Left colon (tissue), 2 donors: ENCODE data around the gene PTPN20. TPM values are rescaled to one million over a fixed set of nuclear protein-coding genes. Genes with fewer than 3 reads are reported as not detected.

Source experiments
- ATAC-seq: fragments of 200-7000 bp; cut with Tn5 transposase; one replicate; pipeline ENCODE4 v1.9.1; 2020; ENCODE audit warnings: mild to moderate bottlenecking, moderate library complexity
- DNase-seq, 2 donors: peaks; one replicate each; pipeline ENCODE4 v3.0.0-alpha.2; 2020
- intact Hi-C, 2 donors: fragments of 100-400 bp; cut with DNase I in 1 of 2; cut with micrococcal nuclease in 1 of 2; formaldehyde crosslinking; loops; one replicate each; pipeline versions ENCODE4 v1.11.2 to v1.14.0; 2022; cut with DNase I, micrococcal nuclease
- total RNA-seq, 2 donors: library from RNA; stranded (reverse); fragmentation: NEBNext Ultra II Directional; extraction: Animal tissue kit (Norgen Biotek cat#: 25700); gene quantifications; one replicate each; pipeline ENCODE4 v1.2.1, GENCODE V29; 2021
- donor health status: DM: no; HTN: no; CAD: no.
- donor health status: DM: yes; HTN: yes; CAD: no.

PTPN20 gene
- total RNA-seq, 2 donors from 2014 or later = 1.8 to 2.7 TPM

- DNase-seq = peak in 1 of 2 donors; percentile 12
- intact Hi-C loops = no loop called here
- ATAC-seq = no peak
Observed at GRCh38 chr10:47029181-47030009, 118.2 kb downstream of the PTPN20 start.

GRCh38 chr10:47030191-47030703, 119.0 kb downstream of the PTPN20 start:
- ATAC-seq = no peak
- intact Hi-C loops = no loop called here
- DNase-seq = peak; percentile 1 to 7

GRCh38 chr10:47031211-47031900, 120.1 kb downstream of the PTPN20 start:
- no peak for ATAC-seq
- peak; percentile 3 to 17 for DNase-seq
- intact Hi-C loops = no loop called here

- ATAC-seq (no peak), DNase-seq (peak; percentile 1 to 26)
- intact Hi-C loops = no loop called here
Observed at GRCh38 chr10:47031901-47032465, 120.8 kb downstream of the PTPN20 start.

- no peak for ATAC-seq
- peak in 1 of 2 donors; percentile 4 for DNase-seq
- intact Hi-C loops = no loop called here
Observed at GRCh38 chr10:47033081-47033480, 121.9 kb downstream of the PTPN20 start.

GRCh38 chr10:47033541-47034270, 122.5 kb downstream of the PTPN20 start:
- intact Hi-C loops = no loop called here
- DNase-seq (peak in 1 of 2 donors; percentile 14), ATAC-seq (no peak)

- ATAC-seq = no peak
- intact Hi-C loops = no loop called here
- DNase-seq = peak in 1 of 2 donors; percentile 15
Observed at GRCh38 chr10:47034441-47035051, 123.3 kb downstream of the PTPN20 start.

- intact Hi-C loops = no loop called here
- ATAC-seq (no peak), DNase-seq (peak in 1 of 2 donors; percentile 13)
Observed at GRCh38 chr10:47035171-47035818, 124.1 kb downstream of the PTPN20 start.

GRCh38 chr10:47035819-47036337, 124.7 kb downstream of the PTPN20 start:
- no peak for DNase-seq
- no peak for ATAC-seq
- intact Hi-C loops = no loop called here

- intact Hi-C loops = no loop called here
- DNase-seq (no peak), ATAC-seq (no peak)
Observed at GRCh38 chr10:47036771-47037170, 125.5 kb downstream of the PTPN20 start.

- ATAC-seq (no peak), DNase-seq (no peak)
- intact Hi-C loops = no loop called here
Observed at GRCh38 chr10:47037654-47038425, 126.6 kb downstream of the PTPN20 start.

GRCh38 chr10:47038881-47039561, 127.8 kb downstream of the PTPN20 start:
- intact Hi-C loops = no loop called here
- no peak for DNase-seq

GRCh38 chr10:47039562-47039913, 128.3 kb downstream of the PTPN20 start:
- no peak for ATAC-seq
- DNase-seq = no peak
- intact Hi-C loops = no loop called here

More at GRCh38 chr10:47038881-47039561, 127.8 kb downstream of the PTPN20 start:
- no peak for ATAC-seq

GRCh38 chr10:47040041-47040491, 128.8 kb downstream of the PTPN20 start:
- intact Hi-C loops = no loop called here
- DNase-seq = no peak
- ATAC-seq = no peak

- DNase-seq = no peak
- intact Hi-C loops = no loop called here
- no peak for ATAC-seq
Observed at GRCh38 chr10:47040681-47041080, 129.5 kb downstream of the PTPN20 start.

GRCh38 chr10:47041396-47042198, 130.4 kb downstream of the PTPN20 start:
- DNase-seq = no peak
- intact Hi-C loops = no loop called here

More at GRCh38 chr10:47041396-47042198, 130.4 kb downstream of the PTPN20 start:
- no peak for ATAC-seq
